Activated T-helper 1 cell treated with anti-CD3 and anti-CD28 coated beads, Interleukin-2, amount 50 U/mL, for 16 hours (primary cell): Measurements from ENCODE around the gene CHN2.
"Not testable (repeated sequence)": the region's sequence is repeated elsewhere in the genome, so short reads cannot be mapped to it uniquely, and the experiment has no call there.

Source experiments
- DNase-seq, 2 donors: peaks; one replicate each; pipeline ENCODE4 v3.0.0-alpha.2; 2020; ENCODE audit warnings: low read depth in 1 of 2, low spot score in 1 of 2

Gene CHN2

GRCh38 chr7:29255906-29256692 is 61.5 kb downstream of the CHN2 start:
- no peak for DNase-seq

- no peak for DNase-seq
Observed at GRCh38 chr7:29256693-29257002, 62.1 kb downstream of the CHN2 start.

GRCh38 chr7:29258951-29259350 is 64.4 kb downstream of the CHN2 start:
- no peak for DNase-seq

GRCh38 chr7:29262191-29262917 is 67.8 kb downstream of the CHN2 start:
- DNase-seq, result no peak

GRCh38 chr7:29263601-29264207 is 69.1 kb downstream of the CHN2 start:
- not testable (repeated sequence) for DNase-seq

GRCh38 chr7:29265208-29265923 is 70.8 kb downstream of the CHN2 start:
- DNase-seq, result no peak

GRCh38 chr7:29269935-29270334 is 75.4 kb downstream of the CHN2 start:
- DNase-seq, result no peak

GRCh38 chr7:29270594-29271318 is 76.2 kb downstream of the CHN2 start:
- DNase-seq, result no peak

- no peak for DNase-seq
Observed at GRCh38 chr7:29271319-29271658, 76.7 kb downstream of the CHN2 start.

GRCh38 chr7:29272057-29272456 is 77.5 kb downstream of the CHN2 start:
- DNase-seq, result no peak

GRCh38 chr7:29274146-29275017 is 79.8 kb downstream of the CHN2 start:
- DNase-seq, result no peak

- no peak for DNase-seq
Observed at GRCh38 chr7:29275018-29275318, 80.4 kb downstream of the CHN2 start.

GRCh38 chr7:29275493-29275892 is 80.9 kb downstream of the CHN2 start:
- DNase-seq, result no peak

GRCh38 chr7:29276199-29276598 is 81.6 kb downstream of the CHN2 start:
- no peak for DNase-seq

GRCh38 chr7:29276806-29277205 is 82.2 kb downstream of the CHN2 start:
- DNase-seq, result no peak

GRCh38 chr7:29277436-29278215 is 83.1 kb downstream of the CHN2 start:
- DNase-seq, result no peak

- no peak for DNase-seq
Observed at GRCh38 chr7:29278337-29279069, 83.9 kb downstream of the CHN2 start.

- DNase-seq, result no peak
Observed at GRCh38 chr7:29281782-29282541, 87.4 kb downstream of the CHN2 start.
